PC-3 (cell line): ENCODE results near the gene ZNF407.

Source experiments
- CTCF ChIP-seq: fragments of 300-600 bp; sonication (generic); conservative IDR thresholded peaks from 2 replicates; pipeline ENCODE4 v1.5.1; 2017; ENCODE audit warnings: antibody characterized with exemption, low read depth, mild to moderate bottlenecking, low read length
- EZH2 ChIP-seq: fragments of 300-600 bp; sonication (generic); IDR thresholded peaks from one replicate; pipeline ENCODE4 v1.6.1; 2017; ENCODE audit warnings: antibody characterized with exemption, mild to moderate bottlenecking, low read length; ENCODE audit not compliant: unreplicated experiment
- EZH2phosphoT487 ChIP-seq: fragments of 300-600 bp; sonication (generic); IDR thresholded peaks from 2 replicates; pipeline ENCODE4 v1.6.1; 2018; ENCODE audit warnings: mild to moderate bottlenecking, antibody characterized with exemption, low read length, borderline replicate concordance

GRCh38 chr18:74995419-74995736, 397.7 kb downstream of the ZNF407 start:
- TF ChIP-seq CTCF: no peak
- TF ChIP-seq EZH2: no peak
- no peak for TF ChIP-seq EZH2phosphoT487
